HG02798 (cell line): ENCODE data around the gene NKRF.
A peak's percentile ranks its signal among the peaks of the same experiment; 100 is the strongest.

Source experiments
- ATAC-seq: cut with Tn5 transposase; IDR thresholded peaks from one replicate; pipeline ENCODE4 v1.9.1; 2021; ENCODE audit warnings: mild to moderate bottlenecking; ENCODE audit not compliant: unreplicated experiment, poor library complexity

NKRF gene

GRCh38 chrX:119617517-119618164 lies 11.4 kb upstream of the NKRF start:
- peak; percentile 78 for ATAC-seq

DNA sequence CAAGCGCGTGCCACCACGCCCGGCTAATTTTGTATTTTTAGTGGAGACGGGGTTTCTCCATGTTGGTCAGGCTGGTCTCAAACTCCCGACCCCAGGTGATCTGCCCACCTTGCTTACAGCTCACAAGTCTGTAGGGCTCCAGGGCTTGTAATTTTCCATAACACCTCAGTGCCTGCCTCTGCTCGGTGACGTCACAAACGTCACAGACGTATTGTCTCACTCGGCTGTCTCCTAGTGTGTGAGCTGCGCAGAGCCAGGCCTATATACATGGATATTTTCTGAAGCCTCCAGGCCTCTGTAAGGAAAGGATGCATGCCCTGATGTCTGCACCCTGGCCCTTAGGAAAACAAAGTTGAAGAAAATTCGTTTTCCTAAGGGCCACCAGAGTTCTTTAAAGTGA lies 8.6 kb upstream of the NKRF start:
- no peak for ATAC-seq

DNA sequence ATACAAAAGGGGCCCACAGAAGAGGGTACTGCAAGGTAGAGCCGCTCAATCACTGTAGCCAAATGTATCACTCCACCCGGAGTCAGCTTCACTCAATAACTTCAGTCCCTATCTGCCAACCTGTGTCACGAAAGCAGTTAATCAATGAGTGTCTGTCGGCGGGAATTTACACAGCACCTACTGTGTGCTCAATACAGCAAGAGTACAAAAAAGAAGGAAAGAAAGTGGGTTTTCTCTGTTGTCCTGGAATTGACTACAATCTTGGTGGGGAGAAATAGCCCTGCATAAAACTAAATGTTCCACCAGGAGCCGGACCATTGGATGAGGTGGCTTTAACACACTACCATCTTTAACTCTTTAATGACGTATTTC lies 780 bp upstream of the NKRF start:
- no peak for ATAC-seq

- ATAC-seq: peak; percentile 28
Measured at GRCh38 chrX:119605464-119606279, 552 bp downstream of the NKRF start.

DNA sequence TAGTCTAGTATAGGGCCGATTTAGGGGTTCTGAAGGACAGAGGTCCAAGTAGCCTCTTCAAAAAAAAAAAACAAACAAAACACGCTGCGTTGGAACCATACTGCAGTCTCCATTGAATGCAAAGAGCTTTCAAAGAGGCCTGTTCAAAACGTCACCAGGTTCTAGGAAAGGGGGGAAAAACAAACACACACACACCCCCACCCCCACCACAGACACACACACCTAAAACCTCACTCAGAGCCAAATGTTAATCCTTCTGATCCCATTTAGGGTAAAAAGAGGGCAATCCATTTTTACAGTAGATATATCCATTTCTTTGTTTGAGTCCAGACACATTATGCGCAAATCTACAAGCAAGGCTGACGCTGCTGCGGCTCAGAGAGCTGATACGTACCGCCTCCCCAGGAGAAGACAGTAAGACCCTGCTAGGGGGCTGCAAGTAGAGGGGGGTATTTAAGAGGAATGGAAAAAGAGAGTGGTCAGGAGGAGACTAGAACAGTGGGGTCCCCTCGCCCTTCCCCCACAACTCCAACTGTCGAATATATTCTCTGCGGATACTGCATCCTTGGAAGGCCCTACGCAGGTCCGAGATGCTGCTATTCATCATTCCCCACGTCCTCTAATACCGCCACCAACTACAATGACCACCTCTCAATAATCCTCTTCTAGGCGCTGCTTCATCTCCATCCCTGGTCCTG lies 1.3 kb downstream of the NKRF start:
- ATAC-seq: no peak

DNA sequence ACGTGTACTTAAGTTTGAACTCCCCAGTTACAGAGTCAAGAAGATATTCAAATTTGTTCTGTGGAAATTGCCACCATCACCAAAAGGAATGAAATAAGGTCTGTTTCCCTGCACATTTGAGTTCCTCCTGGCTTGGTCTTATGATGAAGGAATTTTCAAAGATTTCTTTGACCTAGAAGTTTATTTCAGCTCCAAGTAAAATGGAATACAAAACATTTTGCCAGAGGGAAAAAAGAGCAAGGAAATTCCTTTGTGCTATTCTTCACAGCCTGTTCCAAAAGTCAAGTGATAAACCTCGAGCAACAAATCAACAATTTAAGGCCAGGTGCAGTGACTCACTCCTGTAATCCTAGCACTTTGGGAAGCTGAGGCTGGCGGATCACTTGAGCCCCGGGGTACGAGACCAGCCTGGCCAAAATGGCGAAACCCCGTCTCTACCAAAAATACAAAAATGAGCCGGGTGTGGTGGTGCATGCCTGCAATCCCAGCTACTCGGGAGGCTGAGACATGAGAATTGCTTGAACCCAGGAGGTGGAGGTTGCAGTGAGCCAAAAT lies 3.4 kb downstream of the NKRF start:
- ATAC-seq: no peak

- no peak for ATAC-seq
Measured at GRCh38 chrX:119589810-119590209, 16.4 kb downstream of the NKRF start.

DNA sequence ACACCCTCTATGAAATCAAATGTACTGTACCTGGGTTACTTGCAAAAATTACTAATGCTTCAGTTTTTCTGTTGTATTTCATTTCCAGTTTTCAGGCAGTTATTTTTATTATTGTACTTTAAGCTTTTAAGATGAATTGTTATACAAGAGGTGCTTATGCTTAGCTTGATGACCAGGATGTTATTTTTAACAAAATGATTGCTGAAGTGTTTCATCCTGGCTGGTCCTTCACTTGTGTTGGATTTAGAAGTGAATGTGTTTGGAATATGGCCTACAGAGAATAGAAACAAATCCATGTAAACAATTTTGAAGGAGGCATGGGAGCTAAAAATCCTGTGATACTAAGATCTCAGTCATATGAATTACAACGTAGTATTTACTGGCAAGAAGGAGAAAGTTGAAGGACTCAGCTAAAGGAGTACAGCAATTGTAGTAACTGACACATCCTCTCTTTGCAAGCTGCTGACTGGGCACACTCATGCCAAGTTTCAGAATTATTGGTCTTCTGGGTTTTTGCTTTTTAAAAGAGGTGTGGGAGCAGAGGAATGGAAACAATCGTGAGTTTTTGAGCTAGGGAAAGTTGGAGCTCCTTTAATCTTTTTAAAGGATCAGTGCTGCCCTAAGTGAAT lies 22.7 kb downstream of the NKRF start:
- no peak for ATAC-seq

DNA sequence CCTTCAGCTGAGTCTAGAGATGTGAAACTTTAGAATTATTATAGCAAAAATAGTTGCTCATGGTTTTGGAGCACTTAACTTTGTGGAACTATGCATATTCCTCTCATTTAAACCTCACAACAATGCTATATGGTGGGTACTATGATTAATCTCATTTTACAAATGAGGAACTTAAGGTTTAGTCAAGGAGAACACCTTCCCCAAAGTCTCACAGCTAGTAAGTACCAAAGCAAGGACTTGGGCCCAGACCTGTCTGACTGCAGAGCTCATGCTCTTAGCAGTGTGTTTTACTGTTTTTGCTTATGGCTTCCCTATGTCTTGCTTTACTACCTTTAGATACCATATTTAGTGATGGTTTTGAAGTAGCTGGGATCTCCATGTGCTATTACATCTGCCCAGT lies 26.8 kb downstream of the NKRF start:
- no peak for ATAC-seq

- ATAC-seq: peak; percentile 88
Measured at GRCh38 chrX:119574394-119575266, 31.6 kb downstream of the NKRF start, which contains the start of gene UBE2A. Gene UBE2A, plus strand, starts transcription at chrX:119574563. Its CDS starts 149 bp downstream, at chrX:119574712.

- ATAC-seq: peak; percentile 17
Measured at GRCh38 chrX:119573840-119574393, 32.3 kb downstream of the NKRF start.

- no peak for ATAC-seq
Measured at GRCh38 chrX:119573222-119573621, 33.0 kb downstream of the NKRF start.

GRCh38 chrX:119570351-119570835 lies 35.8 kb downstream of the NKRF start:
- ATAC-seq: no peak

DNA sequence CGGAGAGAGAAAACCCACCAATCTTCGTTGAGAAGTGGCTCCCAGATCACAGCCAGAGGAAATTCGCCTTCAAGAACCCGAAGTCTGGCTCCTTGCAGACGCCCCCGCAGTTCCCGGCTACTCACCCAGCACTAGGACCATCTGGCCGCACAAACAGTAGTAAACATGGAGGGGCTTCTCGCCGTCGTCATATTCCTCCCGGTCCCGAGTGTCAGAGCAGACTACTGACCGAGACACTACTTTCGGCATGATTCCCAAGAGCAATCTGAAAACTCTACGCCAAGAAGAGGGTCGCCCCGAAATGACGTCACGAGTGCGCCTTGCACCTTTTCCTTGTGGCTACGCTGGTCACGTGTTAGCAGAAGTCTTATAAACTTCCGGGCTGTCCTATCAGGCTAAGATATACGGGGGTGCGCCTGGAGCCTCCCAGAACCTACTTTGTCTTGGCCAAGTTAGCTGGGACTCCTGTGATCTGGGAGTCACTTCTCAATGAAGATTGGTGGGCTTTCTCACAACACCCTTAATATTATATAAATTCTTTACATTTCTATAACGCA lies 41.0 kb downstream of the NKRF start, which contains the start of gene STEEP1:
STEEP1 (minus strand) TSS at position 303 of the 557 bp plus-strand sequence; CDS start at position 249, 54 bp downstream.
- ATAC-seq: peak; percentile 91

DNA sequence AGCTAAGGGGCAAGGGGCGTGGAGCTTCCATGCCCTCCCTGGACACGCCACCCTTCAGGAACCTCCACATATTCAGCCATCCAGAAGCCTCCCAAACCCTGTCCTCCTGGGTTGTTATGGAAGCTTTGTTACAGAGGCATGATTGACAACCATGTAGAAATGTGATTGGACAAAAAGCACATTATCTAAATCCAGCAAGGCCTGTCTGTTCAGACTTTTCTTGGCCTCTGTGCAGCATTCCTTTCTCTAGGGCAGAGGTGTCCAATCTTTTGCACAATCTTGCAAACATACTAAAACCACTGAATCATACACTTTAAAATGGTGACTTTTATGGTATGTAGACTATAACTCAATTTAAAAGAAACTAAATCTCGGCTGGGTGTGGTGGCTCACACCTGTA lies 53.7 kb downstream of the NKRF start:
- ATAC-seq: no peak

- peak; percentile 39 for ATAC-seq
Measured at GRCh38 chrX:119549327-119550016, 56.8 kb downstream of the NKRF start.

GRCh38 chrX:119541188-119541587 lies 65.0 kb downstream of the NKRF start:
- ATAC-seq: no peak

DNA sequence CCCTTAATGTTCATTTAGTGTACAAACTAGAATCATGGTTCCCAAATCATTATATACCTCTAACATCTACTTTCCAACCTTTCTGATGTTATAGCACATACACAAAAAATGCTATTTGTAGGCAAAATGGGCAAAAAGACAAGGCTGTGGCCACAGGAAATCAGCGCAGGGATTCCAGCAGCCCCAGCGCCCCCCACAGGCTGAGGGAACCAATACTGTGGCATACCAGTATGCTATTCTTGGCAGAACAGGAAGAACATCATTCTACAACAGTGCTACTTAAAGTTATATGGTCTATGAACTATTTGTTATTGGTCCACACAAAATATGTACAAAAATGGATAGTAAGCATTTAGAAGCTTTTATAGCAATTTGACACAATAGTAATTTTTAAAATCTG lies 66.4 kb downstream of the NKRF start:
- no peak for ATAC-seq
